ENCODE results near the gene CAMK2G.
A peak's percentile ranks its signal among the peaks of the same experiment; 100 is the strongest.

CAMK2G gene

GRCh38 chr10:73884017-73884416 is 9.7 kb upstream of the CAMK2G start:
- no peak for DNase-seq

- no peak for DNase-seq
Observed at GRCh38 chr10:73881221-73881919, 7.0 kb upstream of the CAMK2G start.

DNA sequence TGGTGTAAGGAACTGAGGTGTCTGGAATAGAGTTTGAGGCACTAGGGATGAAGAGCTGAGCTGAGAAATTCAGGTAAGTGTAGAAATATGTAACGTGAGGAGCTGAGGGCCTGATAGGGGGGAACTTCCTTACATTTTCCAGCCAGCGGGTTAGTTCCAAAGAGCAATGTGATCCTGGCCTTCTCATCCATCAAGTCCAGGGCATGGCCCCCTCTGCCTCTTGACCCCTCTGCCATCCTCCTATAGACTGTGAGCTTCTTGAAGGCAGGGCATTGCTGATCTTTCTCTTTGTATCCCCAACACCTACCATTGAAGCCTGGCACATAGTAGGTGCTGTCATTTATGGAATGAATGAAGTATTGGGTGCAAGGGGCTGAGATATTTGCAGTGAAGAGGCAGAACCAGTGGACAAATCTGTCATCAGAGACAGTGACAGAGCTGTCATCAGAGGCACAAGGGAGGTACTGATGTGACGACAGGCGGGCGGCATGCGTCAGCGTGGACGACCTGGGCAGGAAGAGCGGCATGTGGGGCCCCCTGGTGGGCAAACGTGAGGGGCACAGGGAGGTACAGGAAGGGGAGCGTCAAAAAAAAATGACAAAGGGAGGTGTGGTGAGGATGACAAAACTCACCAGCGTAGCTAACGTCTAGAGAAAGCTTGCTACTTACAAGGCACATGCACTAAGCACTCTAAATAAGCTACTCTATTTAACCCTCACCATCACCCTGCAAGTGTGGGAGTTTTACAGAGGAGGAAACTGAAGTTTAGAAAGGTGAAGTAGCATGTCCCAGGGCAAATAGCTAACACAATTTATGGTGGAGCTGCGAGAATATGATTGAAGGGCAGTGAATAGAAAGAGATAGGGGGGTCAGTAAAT is 5.2 kb upstream of the CAMK2G start:
- DNase-seq: peak in 46 of 56 donors; percentile 8 to 76 (median 44)

GRCh38 chr10:73878365-73878764 is 4.0 kb upstream of the CAMK2G start:
- no peak for DNase-seq

DNA sequence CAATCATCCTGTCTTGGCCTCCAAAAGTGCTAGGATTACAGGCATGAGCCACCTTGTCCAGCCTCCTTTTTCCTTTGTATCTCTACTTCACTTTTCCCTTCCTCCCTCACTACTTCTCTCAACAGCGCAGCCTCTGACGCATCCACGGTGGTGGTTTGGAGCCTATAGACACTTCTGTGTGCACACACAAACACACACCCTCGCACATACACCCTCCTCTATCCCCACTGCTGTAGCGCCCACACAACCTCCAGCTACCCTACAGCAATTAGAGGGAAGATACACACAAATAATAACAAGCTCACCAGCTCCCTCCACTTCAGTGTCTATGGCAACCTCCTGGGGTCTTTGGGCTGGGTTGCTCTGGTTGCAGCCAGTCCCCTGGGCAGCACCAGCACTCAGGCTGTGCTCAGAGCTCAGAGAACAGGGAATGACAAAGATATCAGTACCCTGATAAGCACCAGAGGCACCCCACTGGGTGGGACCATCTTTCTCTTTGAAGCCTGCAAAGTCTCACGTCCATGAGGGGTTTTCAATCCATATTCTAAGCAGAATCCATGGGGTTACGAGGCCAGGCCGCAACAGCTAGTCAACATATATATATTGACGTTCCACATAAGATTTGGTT is 3.3 kb upstream of the CAMK2G start:
- DNase-seq: no peak

DNA sequence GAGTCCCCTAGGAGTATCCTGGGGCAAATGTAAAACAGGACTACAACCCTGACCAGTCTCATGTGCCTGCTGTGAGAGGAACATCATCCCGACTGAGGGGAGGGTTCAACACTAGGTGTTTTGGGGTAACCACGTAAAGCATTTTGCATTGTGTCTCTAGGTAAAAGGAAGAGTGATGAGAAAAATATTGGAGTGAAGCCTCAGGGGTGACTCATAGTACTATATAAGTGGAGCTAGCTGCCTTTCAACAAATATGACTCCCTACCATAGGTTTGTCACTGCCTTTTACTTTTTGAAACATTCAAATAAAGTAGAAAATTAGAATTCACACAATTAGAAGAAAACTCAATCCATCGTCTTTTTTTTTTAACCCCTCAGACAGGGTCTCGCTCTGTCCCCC is 2.6 kb upstream of the CAMK2G start:
- DNase-seq: no peak

DNA sequence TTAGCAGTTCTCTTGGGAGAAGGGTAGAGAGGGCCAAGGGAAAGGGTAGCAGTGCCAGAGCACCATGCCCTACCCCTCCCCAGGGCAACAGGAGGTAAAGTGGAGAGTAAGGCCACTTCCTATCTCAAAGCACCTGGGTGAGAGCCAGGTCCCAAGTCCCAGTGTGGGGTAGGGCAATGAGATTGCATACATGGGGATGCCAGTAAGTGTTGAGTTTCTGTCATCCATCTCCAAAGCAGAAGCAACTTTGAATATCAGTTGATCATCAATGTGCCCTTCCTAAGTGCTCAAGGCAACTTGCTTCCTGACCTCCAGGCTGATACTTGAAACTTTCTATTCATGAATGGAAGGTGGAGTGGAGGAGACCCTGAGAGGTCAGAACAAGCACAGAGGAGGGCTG is 2.2 kb upstream of the CAMK2G start:
- no peak for DNase-seq

GRCh38 chr10:73876157-73876556 is 1.8 kb upstream of the CAMK2G start:
- no peak for DNase-seq

GRCh38 chr10:73875139-73875475 is 752 bp upstream of the CAMK2G start:
- DNase-seq: no peak

GRCh38 chr10:73873838-73874215 is 528 bp downstream of the CAMK2G start:
- peak in 1 of 56 donors; percentile 58 for DNase-seq

- no peak for DNase-seq
Observed at GRCh38 chr10:73873142-73873837, 1.1 kb downstream of the CAMK2G start.

GRCh38 chr10:73872190-73872710 is 2.1 kb downstream of the CAMK2G start:
- peak in 5 of 56 donors; percentile 3 to 27 (median 19) for DNase-seq

GRCh38 chr10:73871295-73872189 is 2.8 kb downstream of the CAMK2G start:
- no peak for DNase-seq

- no peak for DNase-seq
Observed at GRCh38 chr10:73868655-73869195, 5.6 kb downstream of the CAMK2G start.

DNA sequence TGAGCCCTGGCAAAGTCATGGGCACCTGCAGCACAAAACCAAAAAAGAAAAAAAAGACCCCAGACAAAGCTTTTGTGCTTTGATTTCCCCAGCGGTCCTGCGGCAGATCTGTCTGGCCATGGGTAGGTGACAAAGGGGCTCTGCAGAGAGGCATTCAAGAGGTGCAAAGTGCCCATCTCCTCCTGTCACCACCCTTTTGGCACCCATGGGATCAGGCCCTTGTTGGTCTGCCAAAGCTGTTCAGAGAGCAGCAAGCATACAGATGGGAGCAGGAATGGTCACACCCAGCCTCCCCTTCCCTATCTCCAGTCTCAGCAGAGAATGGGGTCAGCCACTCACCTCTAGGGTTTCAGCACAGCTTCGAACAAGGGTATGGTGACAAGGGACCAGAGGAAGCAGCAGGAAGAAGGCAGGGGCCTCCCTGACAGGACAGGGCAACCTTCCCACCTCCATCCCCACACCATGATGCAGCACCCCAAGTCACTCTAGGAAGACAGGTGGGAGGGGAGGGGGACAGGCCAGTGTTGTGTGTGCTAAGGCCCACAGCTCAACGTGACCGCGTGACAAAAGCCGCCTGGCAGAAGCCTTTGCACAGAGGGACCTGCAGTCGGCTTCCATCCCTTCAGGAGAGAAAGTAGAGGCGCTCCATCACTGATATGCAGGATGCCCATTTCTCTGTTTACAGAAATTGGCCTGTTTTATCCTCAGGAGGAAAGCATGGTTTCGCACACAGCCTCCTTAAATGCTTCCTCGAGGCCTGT is 6.3 kb downstream of the CAMK2G start:
- DNase-seq: no peak

GRCh38 chr10:73867126-73867807 is 7.1 kb downstream of the CAMK2G start:
- no peak for DNase-seq

- DNase-seq: no peak
Observed at GRCh38 chr10:73866621-73867020, 7.7 kb downstream of the CAMK2G start.

Data from nucleus accumbens (tissue), 56 donors.